OCI-LY3 (cell line): ENCODE measurements around the gene ANKH.

ENCODE experiments used
- H2AFZ ChIP-seq: fragments of 200-600, 300-600 bp; shearing (Covaris generic); 2 replicates; pipeline ENCODE4 v1.6.0; 2014; ENCODE audit warnings: antibody characterized with exemption, low read depth, low read length
- H3K27ac ChIP-seq: fragments of 200-600, 300-600 bp; sonication (generic); 2 replicates; pipeline ENCODE4 v1.5.1; 2014; ENCODE audit warnings: mild to moderate bottlenecking, low read length, moderate library complexity, mixed read lengths
- H3K27me3 ChIP-seq: fragments of 200-600, 300-600 bp; sonication (generic); 2 replicates; pipeline ENCODE4 v1.6.1; 2014; ENCODE audit warnings: low read depth, low read length, mixed read lengths
- H3K36me3 ChIP-seq: fragments of 200-600, 300-600 bp; sonication (generic); replicated peaks from 2 replicates; pipeline ENCODE3; 2014; ENCODE audit warnings: low read depth, low read length, mixed read lengths
- H3K4me1 ChIP-seq: fragments of 300-600, 200-600 bp; sonication (generic); 2 replicates; pipeline ENCODE4 v1.6.1; 2014; ENCODE audit warnings: low read length, mixed read lengths
- H3K4me2 ChIP-seq: fragments of 200-600, 300-600 bp; sonication (generic); 2 replicates; pipeline ENCODE4 v1.6.1; 2014; ENCODE audit warnings: low read length, mixed read lengths
- H3K4me3 ChIP-seq: fragments of 300-600, 200-600 bp; sonication (generic); 2 replicates; pipeline ENCODE4 v1.5.1; 2014; ENCODE audit warnings: antibody characterized with exemption, mild to moderate bottlenecking, low read length, moderate library complexity
- H3K79me2 ChIP-seq: fragments of 300-600, 200-600 bp; shearing (Covaris generic); 2 replicates; pipeline ENCODE4 v1.6.1; 2014; ENCODE audit warnings: mild to moderate bottlenecking, low read length, mixed read lengths
- H3K9ac ChIP-seq: fragments of 300-600, 200-600 bp; shearing (Covaris generic); 2 replicates; pipeline ENCODE4 v1.6.0; 2014; ENCODE audit warnings: mild to moderate bottlenecking, low read length, moderate library complexity
- H3K9me3 ChIP-seq: fragments of 200-600, 300-600 bp; shearing (Covaris generic); 2 replicates; pipeline ENCODE4 v1.6.1; 2014; ENCODE audit warnings: low read length, mixed read lengths; ENCODE audit not compliant: insufficient read depth
- H4K20me1 ChIP-seq: fragments of 200-600, 300-600 bp; sonication (generic); 2 replicates; pipeline ENCODE4 v1.6.1; 2016; ENCODE audit warnings: low read length, mixed read lengths; ENCODE audit not compliant: insufficient read depth
- CTCF ChIP-seq: fragments of 200-600, 300-600 bp; sonication (generic); IDR thresholded peaks from 2 replicates; pipeline ENCODE4 v1.5.1; 2014; ENCODE audit warnings: antibody characterized with exemption, low read length, low read depth
- EZH2phosphoT487 ChIP-seq: fragments of 200-600 bp; shearing (Covaris generic); IDR thresholded peaks from 2 replicates; pipeline ENCODE4 v1.6.1; 2018; ENCODE audit warnings: antibody characterized with exemption, mixed run types, low read depth

Gene ANKH

GRCh38 chr5:14727428-14727865 is 144.1 kb downstream of the ANKH start:
- Histone ChIP-seq H3K4me1 (peaks cover 23% of the 10 kb centered on the region), H3K4me2 (no peak overlapping the region), H4K20me1 (no peaks in the 10 kb centered on the region), H3K27ac (no peak overlapping the region), H3K4me3 (no peak overlapping the region), H3K9ac (no peak overlapping the region), H3K79me2 (no peaks in the 10 kb centered on the region), H3K27me3 (no peaks in the 10 kb centered on the region), H3K9me3 (0 out of 2 replicates have a peak, but pooled peaks cover 3% of the 10 kb centered on the region), H2AFZ (no peak overlapping the region), H3K36me3 (peaks cover 4% of the 10 kb centered on the region)
- TF ChIP-seq CTCF (peak; percentile 84), EZH2phosphoT487 (no peak)

- no peak overlapping the region for H3K4me2 ChIP-seq
- H2AFZ ChIP-seq = no peak overlapping the region
- TF ChIP-seq CTCF = no peak
- no peak for TF ChIP-seq EZH2phosphoT487
- H4K20me1 ChIP-seq = no peaks in the 10 kb centered on the region
- H3K4me3 ChIP-seq = no peak overlapping the region
- H3K9ac ChIP-seq = no peak overlapping the region
- peaks cover 4% of the 10 kb centered on the region for H3K36me3 ChIP-seq
- no peaks in the 10 kb centered on the region for H3K79me2 ChIP-seq
- H3K27ac ChIP-seq = no peak overlapping the region
- H3K9me3 ChIP-seq = 0 out of 2 replicates have a peak, but pooled peaks cover 3% of the 10 kb centered on the region
- H3K27me3 ChIP-seq = no peaks in the 10 kb centered on the region
- H3K4me1 ChIP-seq = peaks cover 23% of the 10 kb centered on the region
These were observed 145.3 kb downstream of the ANKH start for GRCh38 chr5:14726066-14726838.

- Histone ChIP-seq H3K27ac (peak overlapping the region; percentile 66; the same call in 1 of the 2 replicates), H4K20me1 (no peaks in the 10 kb centered on the region), H3K9me3 (0 out of 2 replicates have a peak, but pooled peaks cover 3% of the 10 kb centered on the region), H3K9ac (no peak overlapping the region), H3K4me2 (no peak overlapping the region), H3K4me3 (no peak overlapping the region), H3K27me3 (no peaks in the 10 kb centered on the region), H3K4me1 (peaks cover 23% of the 10 kb centered on the region), H2AFZ (no peak overlapping the region), H3K79me2 (no peaks in the 10 kb centered on the region), H3K36me3 (peaks cover 4% of the 10 kb centered on the region)
- TF ChIP-seq EZH2phosphoT487 = no peak
- no peak for TF ChIP-seq CTCF
These were observed 146.9 kb downstream of the ANKH start for GRCh38 chr5:14724633-14725032.

GRCh38 chr5:14723701-14724132 is 147.9 kb downstream of the ANKH start:
- H2AFZ ChIP-seq = no peak overlapping the region
- peak overlapping the region; percentile 66 for H3K27ac ChIP-seq
- H4K20me1 ChIP-seq = no peaks in the 10 kb centered on the region
- H3K4me1 ChIP-seq = peaks cover 23% of the 10 kb centered on the region
- H3K9ac ChIP-seq = no peak overlapping the region
- 0 out of 2 replicates have a peak, but pooled peaks cover 3% of the 10 kb centered on the region for H3K9me3 ChIP-seq
- H3K36me3 ChIP-seq = peaks cover 4% of the 10 kb centered on the region
- H3K4me2 ChIP-seq = peak overlapping the region; percentile 0; the same call in 1 of the 2 replicates
- H3K4me3 ChIP-seq = no peak overlapping the region
- H3K79me2 ChIP-seq = no peaks in the 10 kb centered on the region
- no peak for TF ChIP-seq CTCF
- TF ChIP-seq EZH2phosphoT487 = no peak
- no peaks in the 10 kb centered on the region for H3K27me3 ChIP-seq
